Fibroblast of lung (primary cell): ENCODE results near the gene IQSEC3. TPM values are rescaled to one million over a fixed set of nuclear protein-coding genes. Genes with fewer than 3 reads are reported as not detected.

Experiments used
- DNase-seq, 2 donors: peaks; one replicate each; pipeline versions ENCODE4 v3.0.0 to v3.0.0-alpha.2; 2010; ENCODE audit warnings: low read depth in 2 of 2
- H2AFZ ChIP-seq: 2 replicates; pipeline ENCODE4 v1.5.1; 2012; ENCODE audit warnings: low read length, control low read depth, inconsistent platforms
- H3K27ac ChIP-seq: 2 replicates; pipeline ENCODE4 v1.5.1; 2011; ENCODE audit warnings: low read length, control low read depth; ENCODE audit not compliant: insufficient read depth
- H3K27me3 ChIP-seq: 2 replicates; pipeline ENCODE4 v1.5.1; 2011; ENCODE audit warnings: mild to moderate bottlenecking, low read length; ENCODE audit not compliant: control insufficient read depth, insufficient read depth
- H3K36me3 ChIP-seq: 2 replicates; pipeline ENCODE4 v1.5.1; 2011; ENCODE audit warnings: low read length; ENCODE audit not compliant: control insufficient read depth, insufficient read depth
- H3K4me1 ChIP-seq: 2 replicates; pipeline ENCODE4 v1.5.1; 2011; ENCODE audit warnings: low read length; ENCODE audit not compliant: control insufficient read depth, insufficient read depth; ENCODE audit errors: extremely low read depth
- H3K4me2 ChIP-seq: 2 replicates; pipeline ENCODE4 v1.5.1; 2011; ENCODE audit warnings: low read length, control low read depth; ENCODE audit not compliant: insufficient read depth; ENCODE audit errors: extremely low read depth
- H3K4me3 ChIP-seq, 4 experiments: fragments of 200-600 bp in 1 of 4; sonication (generic) in 1 of 4; replicated peaks in 1 of 4; 2 replicates each; pipeline ENCODE4 v1.5.1; 2011 to 2016; ENCODE audit warnings: low read length in 4 of 4, low read depth in 3 of 4, mild to moderate bottlenecking in 3 of 4, control low read depth in 2 of 4, inconsistent platforms in 1 of 4, mixed read lengths in 1 of 4; ENCODE audit not compliant: insufficient read depth in 1 of 4; ENCODE audit errors: control extremely low read depth in 1 of 4
- H3K79me2 ChIP-seq: 2 replicates; pipeline ENCODE4 v1.5.1; 2012; ENCODE audit warnings: mild to moderate bottlenecking, low read length, inconsistent platforms; ENCODE audit not compliant: control insufficient read depth, insufficient read depth
- H3K9ac ChIP-seq: 2 replicates; pipeline ENCODE4 v1.5.1; 2011; ENCODE audit warnings: mild to moderate bottlenecking, low read length, control low read depth; ENCODE audit not compliant: insufficient read depth
- H3K9me3 ChIP-seq: 2 replicates; pipeline ENCODE4 v1.5.1; 2012; ENCODE audit warnings: low read depth, low read length; ENCODE audit not compliant: control insufficient read depth, insufficient read depth
- H4K20me1 ChIP-seq: 2 replicates; pipeline ENCODE4 v1.5.1; 2011; ENCODE audit warnings: low read length; ENCODE audit not compliant: control insufficient read depth, insufficient read depth; ENCODE audit errors: extremely low read depth
- CTCF ChIP-seq, 2 donors: IDR thresholded peaks in 1 of 2; conservative IDR thresholded peaks in 1 of 2; 1 replicate in 1 of 2; 2 replicates in 1 of 2; pipeline ENCODE4 v1.5.1; 2011 to 2012; ENCODE audit warnings: low read length in 2 of 2, control low read depth in 1 of 2, inconsistent platforms in 1 of 2, low read depth in 1 of 2, mild to moderate bottlenecking in 1 of 2
- EZH2 ChIP-seq: IDR thresholded peaks from 2 replicates; pipeline ENCODE4 v1.5.1; 2012; ENCODE audit warnings: low read length, control low read depth, mild to moderate bottlenecking; ENCODE audit errors: missing control alignments
- polyA plus RNA-seq, 2 donors: library from polyadenylated mRNA; depleted of rRNA in 1 of 2; stranded (reverse) in 1 of 2; unstranded in 1 of 2; fragments of >200 nt; gene quantifications; 2 replicates each; pipeline ENCODE4 v1.2.1, GENCODE V29; 2011 to 2012; ENCODE audit warnings: missing spikeins in 1 of 2
- total RNA-seq: library from RNA; depleted of rRNA; stranded (reverse); fragments of >200 nt; gene quantifications from 2 replicates; pipeline ENCODE4 v1.2.1, GENCODE V29; 2014

IQSEC3 gene
- total and polyA plus RNA-seq, 2 donors (not counting 1 experiment from before 2014, with no cell fraction given): 0.14 to 1.3 TPM

DNA sequence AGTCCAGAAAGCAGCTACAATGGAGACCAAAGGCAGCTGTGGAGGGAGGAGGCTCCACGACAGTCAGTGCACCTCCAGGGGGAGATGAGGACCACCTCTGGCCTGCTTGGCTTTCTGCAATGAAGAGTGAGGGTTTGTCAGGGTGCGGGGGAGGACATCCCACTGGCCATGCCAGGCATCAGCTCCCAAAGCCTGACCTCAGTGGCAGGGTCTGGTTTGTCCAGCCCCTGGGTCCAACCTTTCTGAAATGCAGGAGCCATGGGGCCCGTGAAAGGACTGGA, 112.2 kb downstream of the IQSEC3 start:
- Histone ChIP-seq H3K27ac (no peak overlapping the region), H3K4me1 (peaks cover 21% of the 10 kb centered on the region), H3K9me3 (no peaks in the 10 kb centered on the region), H3K9ac (no peak overlapping the region), H4K20me1 (no peaks in the 10 kb centered on the region), H3K4me3 (no peak overlapping the region), H3K36me3 (no peaks in the 10 kb centered on the region), H3K4me2 (no peak overlapping the region), H2AFZ (no peak overlapping the region), H3K79me2 (no peaks in the 10 kb centered on the region), H3K27me3 (peaks cover 2% of the 10 kb centered on the region)
- no peak for TF ChIP-seq CTCF (conservative IDR thresholded peaks at IDR 0.05 in 1 of 2, IDR thresholded peaks at IDR 0.05 in 1 of 2; ENCODE audit: low read depth in 1 of 2, low read length in 2 of 2)
- no peak for TF ChIP-seq EZH2
- DNase-seq: no peak

DNA sequence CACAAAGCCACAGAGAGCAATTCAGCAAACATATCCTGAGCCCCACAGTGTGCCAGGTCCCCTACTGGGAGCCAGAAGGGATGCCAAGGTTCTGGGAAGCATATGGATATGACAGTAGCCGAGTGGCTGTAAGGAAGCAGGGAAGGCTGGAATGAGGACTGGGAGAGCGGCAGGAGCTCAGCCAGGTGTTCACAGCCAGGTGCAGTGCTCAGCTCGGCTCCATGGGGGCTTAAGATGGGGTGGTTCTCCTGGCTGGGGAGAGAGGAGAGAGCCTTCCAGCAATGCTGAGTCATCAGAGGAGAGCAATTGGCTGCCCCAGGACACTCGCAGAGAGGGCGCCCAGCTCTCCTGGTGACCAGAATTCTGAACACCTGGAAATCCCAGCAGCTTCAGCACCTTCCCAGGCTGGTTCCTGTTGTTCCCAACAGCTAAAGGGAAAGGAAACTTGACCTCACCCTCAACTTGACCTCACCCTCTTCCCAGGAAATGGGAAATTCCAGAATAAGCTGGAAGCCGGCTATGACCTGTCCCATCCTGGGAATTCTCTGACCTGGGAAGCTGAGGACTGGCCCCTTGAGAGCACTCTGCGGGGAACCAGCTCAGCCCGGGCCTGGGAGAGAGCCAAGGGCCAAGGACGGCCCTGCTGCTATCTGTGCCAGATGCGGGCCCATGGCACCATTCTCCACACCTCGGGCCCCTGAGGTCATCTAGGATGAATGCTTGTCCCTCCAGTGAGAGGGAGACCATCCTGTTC, 112.7 kb downstream of the IQSEC3 start:
- TF ChIP-seq CTCF (conservative IDR thresholded peaks at IDR 0.05 in 1 of 2, IDR thresholded peaks at IDR 0.05 in 1 of 2; ENCODE audit: low read depth in 1 of 2, low read length in 2 of 2): no peak
- TF ChIP-seq EZH2: no peak
- no peak overlapping the region for H3K9ac ChIP-seq
- no peaks in the 10 kb centered on the region for H3K9me3 ChIP-seq
- H3K36me3 ChIP-seq: no peaks in the 10 kb centered on the region
- peaks cover 21% of the 10 kb centered on the region for H3K4me1 ChIP-seq
- H3K27ac ChIP-seq: no peak overlapping the region
- DNase-seq: no peak
- no peaks in the 10 kb centered on the region for H3K79me2 ChIP-seq
- no peak overlapping the region for H2AFZ ChIP-seq
- H3K4me3 ChIP-seq: no peak overlapping the region
- H3K27me3 ChIP-seq: no peaks in the 10 kb centered on the region
- no peak overlapping the region for H3K4me2 ChIP-seq
- H4K20me1 ChIP-seq: no peaks in the 10 kb centered on the region

DNA sequence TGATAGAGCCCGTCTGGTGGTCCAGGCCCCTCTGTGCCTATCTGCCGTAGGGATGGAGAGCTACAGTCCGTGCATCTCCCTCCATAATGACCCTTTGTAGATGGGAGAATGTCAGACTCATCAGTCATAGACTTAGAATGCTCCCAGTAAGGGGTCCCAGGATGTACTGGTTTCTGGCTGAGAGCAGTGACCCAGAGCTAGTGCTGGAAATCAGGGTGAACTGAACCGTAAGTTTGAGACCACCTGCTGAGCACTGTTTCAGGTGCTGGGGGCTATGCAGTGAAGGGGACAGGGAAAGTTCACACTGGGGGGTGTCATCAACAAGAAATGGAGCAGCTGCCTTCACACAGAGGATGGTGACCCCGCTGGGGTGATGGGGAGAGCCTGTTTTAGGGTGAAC, 113.3 kb downstream of the IQSEC3 start:
- no peak overlapping the region for H2AFZ ChIP-seq

More for the DNA sequence above, 113.3 kb downstream of the IQSEC3 start:
- no peak overlapping the region for H3K4me3 ChIP-seq
- H3K27ac ChIP-seq: no peak overlapping the region
- H3K27me3 ChIP-seq: no peaks in the 10 kb centered on the region
- no peaks in the 10 kb centered on the region for H3K36me3 ChIP-seq
- H3K4me1 ChIP-seq: peaks cover 21% of the 10 kb centered on the region
- H3K9ac ChIP-seq: no peak overlapping the region
- H3K79me2 ChIP-seq: no peaks in the 10 kb centered on the region
- H3K9me3 ChIP-seq: no peaks in the 10 kb centered on the region
- no peaks in the 10 kb centered on the region for H4K20me1 ChIP-seq
- TF ChIP-seq CTCF (conservative IDR thresholded peaks at IDR 0.05 in 1 of 2, IDR thresholded peaks at IDR 0.05 in 1 of 2; ENCODE audit: low read depth in 1 of 2, low read length in 2 of 2): no peak
- TF ChIP-seq EZH2: no peak
- H3K4me2 ChIP-seq: no peak overlapping the region
- DNase-seq: no peak
